Ovary (tissue), 3 donors: ENCODE measurements around the gene BMERB1.

ENCODE experiments used
- POLR2A ChIP-seq: fragments of 450-650 bp; IDR thresholded peaks from one replicate; pipeline ENCODE4 v1.6.1; 2017; ENCODE audit warnings: antibody characterized with exemption, mild to moderate bottlenecking, moderate library complexity
- TF ChIP-seq, protein P1 (sequence below), 3 donors: fragments of 450-650 bp in 2 of 3; fragments of 200-600 bp in 1 of 3; IDR thresholded peaks; one replicate each; pipeline versions ENCODE4 v1.5.1 to v1.8.0; 2016 to 2022; ENCODE audit warnings: antibody characterized with exemption in 3 of 3, mild to moderate bottlenecking in 1 of 3
- donor health status: DM: no; HTN: no; CAD: no.

GRCh38 chr16:15530085-15530484, 95.7 kb downstream of the BMERB1 start:
- no peak for TF ChIP-seq POLR2A
- TF ChIP-seq, protein P1, sequence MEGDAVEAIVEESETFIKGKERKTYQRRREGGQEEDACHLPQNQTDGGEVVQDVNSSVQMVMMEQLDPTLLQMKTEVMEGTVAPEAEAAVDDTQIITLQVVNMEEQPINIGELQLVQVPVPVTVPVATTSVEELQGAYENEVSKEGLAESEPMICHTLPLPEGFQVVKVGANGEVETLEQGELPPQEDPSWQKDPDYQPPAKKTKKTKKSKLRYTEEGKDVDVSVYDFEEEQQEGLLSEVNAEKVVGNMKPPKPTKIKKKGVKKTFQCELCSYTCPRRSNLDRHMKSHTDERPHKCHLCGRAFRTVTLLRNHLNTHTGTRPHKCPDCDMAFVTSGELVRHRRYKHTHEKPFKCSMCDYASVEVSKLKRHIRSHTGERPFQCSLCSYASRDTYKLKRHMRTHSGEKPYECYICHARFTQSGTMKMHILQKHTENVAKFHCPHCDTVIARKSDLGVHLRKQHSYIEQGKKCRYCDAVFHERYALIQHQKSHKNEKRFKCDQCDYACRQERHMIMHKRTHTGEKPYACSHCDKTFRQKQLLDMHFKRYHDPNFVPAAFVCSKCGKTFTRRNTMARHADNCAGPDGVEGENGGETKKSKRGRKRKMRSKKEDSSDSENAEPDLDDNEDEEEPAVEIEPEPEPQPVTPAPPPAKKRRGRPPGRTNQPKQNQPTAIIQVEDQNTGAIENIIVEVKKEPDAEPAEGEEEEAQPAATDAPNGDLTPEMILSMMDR (IDR thresholded peaks at IDR 0.05), result no peak
